ENCODE data around the gene CYYR1. TPM values are rescaled to one million over a fixed set of nuclear protein-coding genes. Genes with fewer than 3 reads are reported as not detected.

The CYYR1 gene
- total RNA-seq, 1 experiment from 2014 or later, result not detected

- POLR2A ChIA-PET (ENCODE audit: unreplicated experiment), result no interaction called here
- Histone ChIP-seq H3K9me2 (replicated peaks; ENCODE audit: low read length) (no peaks in the 10 kb centered on the region), H3K79me2 (ENCODE audit: low read length) (no peaks in the 10 kb centered on the region), H2AFZ (ENCODE audit: low read length) (no peak overlapping the region), H3K9me3 (ENCODE audit: low read length) (no peaks in the 10 kb centered on the region), H3K4me3 (ENCODE audit: low read length) (no peak overlapping the region), H4K20me1 (ENCODE audit: low read length) (no peaks in the 10 kb centered on the region), H3K36me3 (ENCODE audit: low read depth, low read length) (no peaks in the 10 kb centered on the region), H3K27ac (ENCODE audit: low read length) (no peak overlapping the region), H3K27me3 (ENCODE audit: low read length) (no peaks in the 10 kb centered on the region), H3K4me1 (ENCODE audit: insufficient read depth, low read length) (no peaks in the 10 kb centered on the region), H3K4me2 (ENCODE audit: low read length) (no peak overlapping the region), H3K9ac (ENCODE audit: low read length) (no peak overlapping the region), H3F3A (ENCODE audit: low read length, unreplicated experiment) (no peaks in the 10 kb centered on the region)
- TF ChIP-seq CTCF (conservative IDR thresholded peaks at IDR 0.05; ENCODE audit: low read depth, low read length) (no peak), EZH2phosphoT487 (IDR thresholded peaks at IDR 0.05; ENCODE audit: borderline replicate concordance, low read length) (no peak)
- DNase-seq (no peak), ATAC-seq (no peak)
- intact Hi-C loops (cut with micrococcal nuclease), result no loop called here
- BruUV-seq (replicated peaks), result no TSS peak
- CTCF ChIA-PET, result no interaction called here
Observed at GRCh38 chr21:26522704-26523103, 50.4 kb downstream of the CYYR1 start.

GRCh38 chr21:26519142-26519541 lies 53.9 kb downstream of the CYYR1 start:
- H3K9me2 ChIP-seq (replicated peaks; ENCODE audit: low read length), result no peaks in the 10 kb centered on the region
- no peak overlapping the region for H3K27ac ChIP-seq (ENCODE audit: low read length)
- POLR2A ChIA-PET (ENCODE audit: unreplicated experiment), result interaction anchor here (0.7 kb wide), 1 partner anchor 9 kb away, joined by 3 read pairs; no protein-coding TSS in a partner anchor
- H3F3A ChIP-seq (ENCODE audit: low read length, unreplicated experiment), result no peaks in the 10 kb centered on the region
- TF ChIP-seq CTCF (conservative IDR thresholded peaks at IDR 0.05; ENCODE audit: low read depth, low read length) (no peak), EZH2phosphoT487 (IDR thresholded peaks at IDR 0.05; ENCODE audit: borderline replicate concordance, low read length) (no peak), EZH2 (IDR thresholded peaks at IDR 0.05; ENCODE audit: low read length, unreplicated experiment) (no peak)
- ATAC-seq (peak; percentile 94), DNase-seq (peak; percentile 11)
- intact Hi-C loops (cut with micrococcal nuclease), result no loop called here
- H4K20me1 ChIP-seq (ENCODE audit: low read length), result no peaks in the 10 kb centered on the region
- CTCF ChIA-PET, result no interaction called here
- no peak overlapping the region for H3K4me2 ChIP-seq (ENCODE audit: low read length)
- BruUV-seq (replicated peaks), result no TSS peak
- H2AFZ ChIP-seq (ENCODE audit: low read length), result no peak overlapping the region
- no peaks in the 10 kb centered on the region for H3K27me3 ChIP-seq (ENCODE audit: low read length)
- H3K79me2 ChIP-seq (ENCODE audit: low read length), result no peaks in the 10 kb centered on the region
- H3K9me3 ChIP-seq (ENCODE audit: low read length), result no peaks in the 10 kb centered on the region
- H3K4me1 ChIP-seq (ENCODE audit: insufficient read depth, low read length), result no peaks in the 10 kb centered on the region
- no peak overlapping the region for H3K4me3 ChIP-seq (ENCODE audit: low read length)
- no peaks in the 10 kb centered on the region for H3K36me3 ChIP-seq (ENCODE audit: low read depth, low read length)
- H3K9ac ChIP-seq (ENCODE audit: low read length), result no peak overlapping the region

GRCh38 chr21:26515257-26515656 lies 57.8 kb downstream of the CYYR1 start:
- Histone ChIP-seq H4K20me1 (ENCODE audit: low read length) (no peaks in the 10 kb centered on the region), H2AFZ (ENCODE audit: low read length) (no peak overlapping the region)

More at GRCh38 chr21:26515257-26515656, 57.8 kb downstream of the CYYR1 start:
- no peak overlapping the region for H3K9ac ChIP-seq (ENCODE audit: low read length)
- H3K9me3 ChIP-seq (ENCODE audit: low read length), result no peaks in the 10 kb centered on the region
- intact Hi-C loops (cut with micrococcal nuclease), result no loop called here
- H3K27me3 ChIP-seq (ENCODE audit: low read length), result no peaks in the 10 kb centered on the region
- H3K79me2 ChIP-seq (ENCODE audit: low read length), result no peaks in the 10 kb centered on the region
- no peak overlapping the region for H3K4me2 ChIP-seq (ENCODE audit: low read length)
- ATAC-seq, result no peak
- ChIA-PET CTCF (no interaction called here), POLR2A (ENCODE audit: unreplicated experiment) (no interaction called here)
- BruUV-seq (replicated peaks), result no TSS peak
- no peak overlapping the region for H3K27ac ChIP-seq (ENCODE audit: low read length)
- DNase-seq, result no peak
- no peaks in the 10 kb centered on the region for H3F3A ChIP-seq (ENCODE audit: low read length, unreplicated experiment)
- H3K36me3 ChIP-seq (ENCODE audit: low read depth, low read length), result no peaks in the 10 kb centered on the region
- TF ChIP-seq CTCF (conservative IDR thresholded peaks at IDR 0.05; ENCODE audit: low read depth, low read length) (no peak), EZH2phosphoT487 (IDR thresholded peaks at IDR 0.05; ENCODE audit: borderline replicate concordance, low read length) (no peak), EZH2 (IDR thresholded peaks at IDR 0.05; ENCODE audit: low read length, unreplicated experiment) (no peak)
- H3K4me3 ChIP-seq (ENCODE audit: low read length), result no peak overlapping the region
- no peaks in the 10 kb centered on the region for H3K9me2 ChIP-seq (replicated peaks; ENCODE audit: low read length)
- peaks cover 11% of the 10 kb centered on the region for H3K4me1 ChIP-seq (ENCODE audit: insufficient read depth, low read length)
